Memory B cell (primary cell): ENCODE results near the gene BRF1.
"Not testable (repeated sequence)": the region's sequence is repeated elsewhere in the genome, so short reads cannot be mapped to it uniquely, and the experiment has no call there.

Experiments
- ATAC-seq: fragments of 150-1000 bp; cut with Tn5 transposase; 2 replicates; pipeline ENCODE4 v1.10.0; 2021; ENCODE audit warnings: low read depth, mild to moderate bottlenecking, moderate library complexity
- DNase-seq, 2 donors: peaks; one replicate each; pipeline ENCODE4 v3.0.0; 2022; ENCODE audit warnings: low spot score in 2 of 2
- H3K27ac Mint-ChIP-seq: one replicate; pipeline ENCODE4 v1.8.0; 2022; ENCODE audit warnings: mild to moderate bottlenecking, moderate library complexity, mixed read lengths
- H3K27me3 Mint-ChIP-seq: one replicate; pipeline ENCODE4 v1.8.0; 2022; ENCODE audit warnings: mixed read lengths
- H3K36me3 Mint-ChIP-seq: one replicate; pipeline ENCODE4 v1.8.0; 2022; ENCODE audit warnings: mild to moderate bottlenecking, mixed read lengths
- H3K4me1 Mint-ChIP-seq: one replicate; pipeline ENCODE4 v1.8.0; 2022; ENCODE audit warnings: mixed read lengths
- H3K4me3 Mint-ChIP-seq: one replicate; pipeline ENCODE4 v1.8.0; 2022; ENCODE audit warnings: mild to moderate bottlenecking, moderate library complexity, mixed read lengths
- H3K9me3 Mint-ChIP-seq: one replicate; pipeline ENCODE4 v1.8.0; 2022; ENCODE audit warnings: mixed read lengths

The BRF1 gene

GRCh38 chr14:105315941-105316576, 15.3 kb upstream of the BRF1 start:
- Mint-ChIP-seq H3K4me3 (peak overlapping the region; percentile 47), H3K27me3 (no peaks in the 10 kb centered on the region), H3K4me1 (peaks cover 10% of the 10 kb centered on the region), H3K36me3 (no peaks in the 10 kb centered on the region), H3K27ac (peak overlapping the region; percentile 73), H3K9me3 (no peaks in the 10 kb centered on the region)
- ATAC-seq (no peak), DNase-seq (no peak)

GRCh38 chr14:105315211-105315721, 14.5 kb upstream of the BRF1 start:
- H3K36me3 Mint-ChIP-seq: no peaks in the 10 kb centered on the region
- ATAC-seq (peak; percentile 56), DNase-seq (peak; percentile 48 to 63)
- peak overlapping the region; percentile 73 for H3K27ac Mint-ChIP-seq
- H3K9me3 Mint-ChIP-seq: no peaks in the 10 kb centered on the region
- no peaks in the 10 kb centered on the region for H3K27me3 Mint-ChIP-seq
- peaks cover 10% of the 10 kb centered on the region for H3K4me1 Mint-ChIP-seq
- H3K4me3 Mint-ChIP-seq: peak overlapping the region; percentile 90

- H3K27ac Mint-ChIP-seq: peak within 1 kb of the TSS; percentile 73
- H3K27me3 Mint-ChIP-seq: no peaks in the 10 kb centered on the region
- no peaks in the 10 kb centered on the region for H3K36me3 Mint-ChIP-seq
- peaks cover 9% of the 10 kb centered on the region for H3K4me1 Mint-ChIP-seq
- DNase-seq (peak; percentile 77 to 81), ATAC-seq (peak; percentile 74)
- H3K4me3 Mint-ChIP-seq: peak within 1 kb of the TSS; percentile 90
- H3K9me3 Mint-ChIP-seq: no peaks in the 10 kb centered on the region
Observed at GRCh38 chr14:105314287-105315200, 13.7 kb upstream of the BRF1 start, which contains the start of gene PACS2. Gene PACS2 (plus strand): TSS chr14:105314748. CDS start chr14:105314919, 171 bp downstream.

- H3K4me1 Mint-ChIP-seq: peaks cover 8% of the 10 kb centered on the region
- H3K27ac Mint-ChIP-seq: peak overlapping the region; percentile 41
- no peaks in the 10 kb centered on the region for H3K27me3 Mint-ChIP-seq
- peak; percentile 18 for ATAC-seq
- H3K36me3 Mint-ChIP-seq: no peaks in the 10 kb centered on the region
- H3K4me3 Mint-ChIP-seq: peak overlapping the region; percentile 77
- no peaks in the 10 kb centered on the region for H3K9me3 Mint-ChIP-seq
- peak; percentile 38 to 65 for DNase-seq
Observed at GRCh38 chr14:105313381-105314286, 12.8 kb upstream of the BRF1 start.

GRCh38 chr14:105312973-105313372, 12.2 kb upstream of the BRF1 start:
- peaks cover 8% of the 10 kb centered on the region for H3K4me1 Mint-ChIP-seq
- H3K9me3 Mint-ChIP-seq: no peaks in the 10 kb centered on the region
- no peak for DNase-seq
- H3K27me3 Mint-ChIP-seq: no peaks in the 10 kb centered on the region
- H3K27ac Mint-ChIP-seq: no peak overlapping the region
- no peak for ATAC-seq
- H3K4me3 Mint-ChIP-seq: peak overlapping the region; percentile 77
- H3K36me3 Mint-ChIP-seq: no peaks in the 10 kb centered on the region

- Mint-ChIP-seq H3K27ac (no peak overlapping the region), H3K4me1 (peaks cover 8% of the 10 kb centered on the region), H3K36me3 (no peaks in the 10 kb centered on the region), H3K27me3 (no peaks in the 10 kb centered on the region), H3K4me3 (no peak overlapping the region), H3K9me3 (no peaks in the 10 kb centered on the region)
- ATAC-seq: no peak
- DNase-seq: no peak
Observed at GRCh38 chr14:105311838-105312237, 11.0 kb upstream of the BRF1 start.

- Mint-ChIP-seq H3K4me3 (no peak overlapping the region), H3K27me3 (no peaks in the 10 kb centered on the region), H3K36me3 (no peaks in the 10 kb centered on the region), H3K27ac (no peak overlapping the region), H3K9me3 (no peaks in the 10 kb centered on the region), H3K4me1 (peaks cover 9% of the 10 kb centered on the region)
- ATAC-seq (no peak), DNase-seq (no peak)
Observed at GRCh38 chr14:105309371-105309770, 8.6 kb upstream of the BRF1 start.

GRCh38 chr14:105307052-105307727, 6.4 kb upstream of the BRF1 start:
- ATAC-seq (no peak), DNase-seq (no peak)
- Mint-ChIP-seq H3K27me3 (no peaks in the 10 kb centered on the region), H3K4me3 (no peak overlapping the region), H3K4me1 (peaks cover 12% of the 10 kb centered on the region), H3K27ac (no peak overlapping the region), H3K9me3 (no peaks in the 10 kb centered on the region), H3K36me3 (no peaks in the 10 kb centered on the region)

- no peak for DNase-seq
- H3K36me3 Mint-ChIP-seq: no peaks in the 10 kb centered on the region
- H3K27me3 Mint-ChIP-seq: no peaks in the 10 kb centered on the region
- H3K9me3 Mint-ChIP-seq: no peaks in the 10 kb centered on the region
- peaks cover 14% of the 10 kb centered on the region for H3K4me1 Mint-ChIP-seq
- ATAC-seq: no peak
- H3K27ac Mint-ChIP-seq: no peak overlapping the region
- H3K4me3 Mint-ChIP-seq: no peak overlapping the region
Observed at GRCh38 chr14:105305791-105306190, 5.0 kb upstream of the BRF1 start.

GRCh38 chr14:105305345-105305744, 4.5 kb upstream of the BRF1 start:
- Mint-ChIP-seq H3K27me3 (no peaks in the 10 kb centered on the region), H3K4me1 (peaks cover 14% of the 10 kb centered on the region), H3K27ac (no peak overlapping the region), H3K4me3 (no peak overlapping the region), H3K36me3 (no peaks in the 10 kb centered on the region), H3K9me3 (no peaks in the 10 kb centered on the region)
- no peak for DNase-seq
- ATAC-seq: no peak

- Mint-ChIP-seq H3K9me3 (no peaks in the 10 kb centered on the region), H3K4me3 (no peak overlapping the region), H3K27ac (no peak overlapping the region), H3K4me1 (peaks cover 17% of the 10 kb centered on the region), H3K36me3 (no peaks in the 10 kb centered on the region), H3K27me3 (no peaks in the 10 kb centered on the region)
- ATAC-seq: no peak
- no peak for DNase-seq
Observed at GRCh38 chr14:105304565-105304964, 3.8 kb upstream of the BRF1 start.

GRCh38 chr14:105303949-105304348, 3.1 kb upstream of the BRF1 start:
- no peaks in the 10 kb centered on the region for H3K9me3 Mint-ChIP-seq
- H3K27ac Mint-ChIP-seq: no peak overlapping the region
- H3K4me3 Mint-ChIP-seq: no peak overlapping the region
- H3K27me3 Mint-ChIP-seq: no peaks in the 10 kb centered on the region
- ATAC-seq: no peak
- DNase-seq: no peak
- H3K36me3 Mint-ChIP-seq: no peaks in the 10 kb centered on the region
- H3K4me1 Mint-ChIP-seq: peaks cover 20% of the 10 kb centered on the region

GRCh38 chr14:105301915-105302249, 1.1 kb upstream of the BRF1 start:
- ATAC-seq, H3K36me3 Mint-ChIP-seq, DNase-seq, H3K9me3 Mint-ChIP-seq, H3K27me3 Mint-ChIP-seq: not testable (repeated sequence)
- H3K4me1 Mint-ChIP-seq: peaks cover 20% of the 10 kb centered on the region
- H3K27ac Mint-ChIP-seq: peak overlapping the region; percentile 89
- H3K4me3 Mint-ChIP-seq: peak overlapping the region; percentile 94
